ENCODE measurements around the gene CARD10. TPM values are rescaled to one million over a fixed set of nuclear protein-coding genes. Genes with fewer than 3 reads are reported as not detected.

The CARD10 gene
- total RNA-seq, 1 donor from 2014 or later = 2.7 TPM

GRCh38 chr22:37498289-37498909 lies 20.8 kb downstream of the CARD10 start:
- peak; percentile 76 for DNase-seq
- Mint-ChIP-seq H3K36me3 (ENCODE audit: unreplicated experiment) (no peaks in the 10 kb centered on the region), H3K27ac (ENCODE audit: unreplicated experiment) (no peak overlapping the region), H3K4me1 (ENCODE audit: low read depth, unreplicated experiment) (peaks cover 31% of the 10 kb centered on the region), H3K27me3 (ENCODE audit: unreplicated experiment) (peaks cover 11% of the 10 kb centered on the region), H3K4me3 (ENCODE audit: unreplicated experiment) (no peak overlapping the region), H3K9me3 (ENCODE audit: unreplicated experiment) (peaks cover 8% of the 10 kb centered on the region)
- peak; percentile 77 for TF ChIP-seq CTCF (IDR thresholded peaks at IDR 0.05; ENCODE audit: partially characterized antibody, unreplicated experiment)

- peaks cover 13% of the 10 kb centered on the region for H3K27me3 Mint-ChIP-seq (ENCODE audit: unreplicated experiment)
- no peak for TF ChIP-seq CTCF (IDR thresholded peaks at IDR 0.05; ENCODE audit: partially characterized antibody, unreplicated experiment)
- no peak for DNase-seq
- H3K36me3 Mint-ChIP-seq (ENCODE audit: unreplicated experiment) = no peaks in the 10 kb centered on the region
- peak overlapping the region; percentile 66 for H3K27ac Mint-ChIP-seq (ENCODE audit: unreplicated experiment)
- H3K4me1 Mint-ChIP-seq (ENCODE audit: low read depth, unreplicated experiment) = peaks cover 33% of the 10 kb centered on the region
- peaks cover 8% of the 10 kb centered on the region for H3K9me3 Mint-ChIP-seq (ENCODE audit: unreplicated experiment)
- H3K4me3 Mint-ChIP-seq (ENCODE audit: unreplicated experiment) = peak overlapping the region; percentile 71
Observed at GRCh38 chr22:37497062-37497599, 22.1 kb downstream of the CARD10 start.

- no peak for TF ChIP-seq CTCF (IDR thresholded peaks at IDR 0.05; ENCODE audit: partially characterized antibody, unreplicated experiment)
- Mint-ChIP-seq H3K4me3 (ENCODE audit: unreplicated experiment) (peak overlapping the region; percentile 50), H3K4me1 (ENCODE audit: low read depth, unreplicated experiment) (peaks cover 29% of the 10 kb centered on the region), H3K27ac (ENCODE audit: unreplicated experiment) (peak overlapping the region; percentile 66), H3K9me3 (ENCODE audit: unreplicated experiment) (peaks cover 4% of the 10 kb centered on the region), H3K27me3 (ENCODE audit: unreplicated experiment) (peaks cover 13% of the 10 kb centered on the region), H3K36me3 (ENCODE audit: unreplicated experiment) (no peaks in the 10 kb centered on the region)
- no peak for DNase-seq
Observed at GRCh38 chr22:37496651-37497050, 22.6 kb downstream of the CARD10 start.

- Mint-ChIP-seq H3K9me3 (ENCODE audit: unreplicated experiment) (peaks cover 4% of the 10 kb centered on the region), H3K4me3 (ENCODE audit: unreplicated experiment) (no peak overlapping the region), H3K27me3 (ENCODE audit: unreplicated experiment) (peaks cover 13% of the 10 kb centered on the region), H3K36me3 (ENCODE audit: unreplicated experiment) (no peaks in the 10 kb centered on the region), H3K27ac (ENCODE audit: unreplicated experiment) (no peak overlapping the region), H3K4me1 (ENCODE audit: low read depth, unreplicated experiment) (peaks cover 25% of the 10 kb centered on the region)
- DNase-seq = no peak
- TF ChIP-seq CTCF (IDR thresholded peaks at IDR 0.05; ENCODE audit: partially characterized antibody, unreplicated experiment) = no peak
Observed at GRCh38 chr22:37493979-37494378, 25.2 kb downstream of the CARD10 start.

Measured in glutamatergic neuron (in vitro differentiated cells).